ENCODE data around the gene TRIM2. TPM values are rescaled to one million over a fixed set of nuclear protein-coding genes. Genes with fewer than 3 reads are reported as not detected.

The TRIM2 gene
- total and polyA plus RNA-seq, 2 of the 8 experiments (the other 6 are each of a cell fraction or from before 2014, with no cell fraction given), result 34.0 to 59.8 TPM

DNA sequence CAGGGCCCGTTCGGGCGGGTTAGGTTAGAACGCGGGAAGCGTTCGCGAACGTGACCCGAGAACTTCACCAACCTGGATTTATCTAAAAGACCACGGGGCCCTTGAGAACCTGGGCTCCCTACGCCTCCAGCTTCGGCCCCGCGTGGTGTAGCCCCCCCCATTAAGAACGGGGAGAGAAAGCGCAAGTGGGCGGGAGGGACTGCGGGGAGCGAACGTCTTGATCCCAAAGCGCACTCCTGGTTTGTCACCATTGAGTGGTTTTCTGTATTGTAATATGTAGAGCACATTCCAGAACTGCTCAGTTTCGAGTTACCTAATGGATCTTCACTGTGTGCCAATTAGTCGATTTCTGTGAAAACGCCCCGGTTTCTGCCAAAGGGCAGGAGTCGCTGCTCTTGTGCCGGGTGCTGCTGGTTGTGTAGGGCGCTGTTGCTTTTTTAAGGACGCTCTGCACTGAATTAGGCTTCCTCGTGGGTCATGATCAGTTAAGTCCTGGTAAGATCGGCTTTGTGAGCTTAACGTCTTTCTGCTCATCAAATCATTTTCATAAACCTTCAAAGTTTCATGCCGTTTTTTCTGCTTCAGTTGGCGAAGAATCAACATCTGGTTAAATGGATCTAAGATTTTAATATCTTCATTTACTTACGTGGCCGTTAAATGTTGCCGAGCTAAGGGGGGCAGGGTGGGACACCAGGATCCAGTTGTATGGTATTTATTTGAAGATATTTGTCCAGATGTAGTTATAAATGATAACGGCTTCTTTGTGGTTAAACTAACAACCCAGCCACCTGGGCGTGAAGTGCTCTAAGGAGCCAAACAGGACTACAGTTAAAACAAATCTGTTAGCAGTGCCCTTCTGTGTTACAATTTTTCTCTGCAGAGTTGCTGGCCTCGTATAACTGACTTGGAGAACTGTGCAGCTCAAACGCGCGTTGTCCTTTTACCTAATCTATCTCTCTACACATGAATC is 141.1 kb downstream of the TRIM2 start (continued):
- TF ChIP-seq TAF7 (optimal IDR thresholded peaks at IDR 0.05; ENCODE audit: borderline replicate concordance, low read depth, low read length) (no peak), CHD1 (IDR thresholded peaks at IDR 0.05; ENCODE audit: low read depth, low read length) (no peak), HDAC2 (IDR thresholded peaks at IDR 0.05; ENCODE audit: borderline replicate concordance in 1 of 2, low read depth in 2 of 2, low read length in 2 of 2) (0 out of 4 replicates have a peak, but pooled peaks have one; percentile 1 to 82), TAF1 (IDR thresholded peaks at IDR 0.05; ENCODE audit: low read depth, low read length) (peak; percentile 32), KDM4A (IDR thresholded peaks at IDR 0.05; ENCODE audit: low read depth, low read length, severe bottlenecking) (peak; percentile 21), POLR2AphosphoS5 (IDR thresholded peaks at IDR 0.05; ENCODE audit: low read depth, low read length) (peak; percentile 44; the same call in 1 of the 2 replicates), CREB1 (IDR thresholded peaks at IDR 0.05) (no peak), PHF8 (conservative IDR thresholded peaks at IDR 0.05; ENCODE audit: low read depth, low read length) (peak; percentile 61; the same call in 1 of the 2 replicates), MAFK (IDR thresholded peaks at IDR 0.05; ENCODE audit: low read depth, low read length) (no peak), SUZ12 (IDR thresholded peaks at IDR 0.05; ENCODE audit: low read length) (no peak)
- TF ChIP-seq, protein P1, sequence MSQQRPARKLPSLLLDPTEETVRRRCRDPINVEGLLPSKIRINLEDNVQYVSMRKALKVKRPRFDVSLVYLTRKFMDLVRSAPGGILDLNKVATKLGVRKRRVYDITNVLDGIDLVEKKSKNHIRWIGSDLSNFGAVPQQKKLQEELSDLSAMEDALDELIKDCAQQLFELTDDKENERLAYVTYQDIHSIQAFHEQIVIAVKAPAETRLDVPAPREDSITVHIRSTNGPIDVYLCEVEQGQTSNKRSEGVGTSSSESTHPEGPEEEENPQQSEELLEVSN (IDR thresholded peaks at IDR 0.05), result no peak
